NOMO-1 (cell line): Measurements from ENCODE around the gene RPS14.
"Not testable (repeated sequence)": the region's sequence is repeated elsewhere in the genome, so short reads cannot be mapped to it uniquely, and the experiment has no call there.

ENCODE experiments used
- DNase-seq, 2 experiments: peaks; one replicate each; lab custom pipeline; 2025; ENCODE audit not compliant: unreplicated experiment in 2 of 2; lab: John Stamatoyannopoulos, UW

The RPS14 gene

DNA sequence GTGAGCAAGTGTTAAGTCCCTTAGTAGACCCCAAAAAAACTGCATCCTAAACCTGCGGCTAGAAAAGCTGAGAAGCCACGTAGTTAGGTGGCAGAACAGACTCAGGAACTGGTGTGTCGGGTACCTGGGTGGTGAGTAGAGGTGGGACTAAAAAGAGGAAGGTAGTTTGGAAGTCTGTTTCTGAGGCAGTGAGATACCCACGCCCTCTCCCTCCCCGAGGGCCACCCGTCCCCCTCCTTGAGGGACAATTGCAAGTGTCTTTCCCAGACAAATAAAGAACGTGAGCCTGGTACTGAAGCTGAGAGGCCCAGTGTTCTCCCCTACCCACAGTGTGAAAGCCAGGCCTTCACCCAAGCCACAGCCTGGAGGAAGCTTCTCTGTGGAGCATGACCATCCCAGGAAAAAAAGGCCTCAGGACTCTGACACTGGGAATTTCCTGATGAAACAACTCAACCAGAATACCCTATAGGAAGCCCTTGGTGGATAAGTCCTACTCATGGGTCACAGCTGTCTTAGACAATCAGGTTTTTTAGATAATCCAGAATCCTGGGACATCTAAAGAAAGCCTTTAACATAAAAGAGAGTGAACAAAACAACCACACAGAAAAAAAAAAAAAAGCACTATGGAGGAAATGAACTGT is 29.8 kb downstream of the RPS14 start:
- DNase-seq: peak; percentile 29 to 54

DNA sequence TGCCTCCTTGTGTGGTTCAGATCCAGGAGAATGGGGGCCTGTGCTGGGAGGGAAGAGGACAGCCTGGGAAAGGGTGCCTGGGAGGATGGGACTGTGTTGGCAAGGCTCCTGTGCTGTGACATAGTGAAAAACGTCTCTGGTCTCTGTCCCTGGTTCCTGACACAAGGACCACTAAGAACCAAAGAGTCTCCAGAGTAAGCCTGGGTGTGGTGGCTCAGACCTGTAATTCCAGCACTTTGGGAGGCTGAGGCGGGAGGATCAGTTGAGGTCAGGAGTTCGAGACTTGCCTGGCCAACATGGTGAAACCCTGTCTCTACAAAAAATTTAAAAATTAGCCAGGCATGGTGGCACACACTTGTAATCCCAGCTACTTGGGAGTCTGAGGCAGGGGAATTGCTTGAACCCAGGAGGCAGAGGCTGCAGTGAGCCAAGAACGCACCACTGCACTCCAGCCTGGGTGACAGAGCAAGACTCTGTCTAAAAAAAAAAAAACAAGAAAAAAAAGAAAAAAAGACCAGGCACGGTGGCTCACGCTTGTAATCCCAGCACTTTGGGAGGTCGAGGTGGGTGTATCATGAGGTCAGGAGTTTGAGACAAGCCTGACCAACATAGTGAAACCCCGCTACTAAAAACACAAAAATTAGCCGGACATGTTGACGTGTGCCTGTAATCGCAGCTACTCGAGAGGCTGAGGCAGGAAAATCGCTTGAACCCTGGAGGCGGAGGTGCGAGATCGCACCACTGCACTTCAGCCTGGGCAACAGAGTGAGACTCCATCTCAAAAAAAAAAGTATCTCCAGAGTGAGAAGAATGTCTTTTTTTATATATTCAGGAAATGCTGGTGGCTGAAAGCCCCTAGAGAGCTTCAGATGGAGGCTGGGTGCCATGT is 35.4 kb downstream of the RPS14 start:
- DNase-seq: not testable (repeated sequence)

DNA sequence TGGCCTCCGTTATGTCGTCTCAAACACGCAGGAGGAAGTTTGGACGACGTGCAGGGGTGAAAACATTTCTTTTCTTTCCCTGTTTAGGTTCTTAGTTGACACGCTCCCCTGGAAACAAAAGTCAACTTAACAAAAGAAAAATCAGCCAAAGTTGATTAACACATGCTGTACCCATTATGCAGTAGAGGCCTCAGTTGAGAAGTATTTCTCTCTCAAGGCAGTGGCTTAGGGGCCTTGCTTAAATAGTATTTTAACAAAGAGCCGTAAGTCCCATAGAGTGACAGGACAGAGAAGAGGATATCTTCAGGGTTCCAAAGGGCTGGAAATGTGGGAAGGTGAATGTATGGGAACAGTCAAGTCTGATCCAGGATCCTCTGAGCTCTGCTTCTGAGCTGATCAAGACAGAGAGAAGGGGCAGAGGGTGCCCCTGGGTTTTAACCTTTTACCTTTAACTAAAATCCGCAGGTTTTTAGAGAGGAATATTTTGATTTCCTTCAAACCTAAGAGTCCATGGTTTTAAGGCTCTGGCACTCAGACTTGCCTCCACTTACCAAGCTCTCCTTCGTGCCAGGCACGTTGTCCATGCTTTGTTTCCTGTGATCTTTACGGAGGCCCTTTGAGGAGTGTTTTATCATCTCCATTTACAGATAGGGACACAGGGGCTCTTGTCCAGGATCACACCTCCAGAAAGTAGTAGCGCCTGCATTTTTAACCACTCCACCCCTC is 36.2 kb downstream of the RPS14 start:
- no peak for DNase-seq

DNA sequence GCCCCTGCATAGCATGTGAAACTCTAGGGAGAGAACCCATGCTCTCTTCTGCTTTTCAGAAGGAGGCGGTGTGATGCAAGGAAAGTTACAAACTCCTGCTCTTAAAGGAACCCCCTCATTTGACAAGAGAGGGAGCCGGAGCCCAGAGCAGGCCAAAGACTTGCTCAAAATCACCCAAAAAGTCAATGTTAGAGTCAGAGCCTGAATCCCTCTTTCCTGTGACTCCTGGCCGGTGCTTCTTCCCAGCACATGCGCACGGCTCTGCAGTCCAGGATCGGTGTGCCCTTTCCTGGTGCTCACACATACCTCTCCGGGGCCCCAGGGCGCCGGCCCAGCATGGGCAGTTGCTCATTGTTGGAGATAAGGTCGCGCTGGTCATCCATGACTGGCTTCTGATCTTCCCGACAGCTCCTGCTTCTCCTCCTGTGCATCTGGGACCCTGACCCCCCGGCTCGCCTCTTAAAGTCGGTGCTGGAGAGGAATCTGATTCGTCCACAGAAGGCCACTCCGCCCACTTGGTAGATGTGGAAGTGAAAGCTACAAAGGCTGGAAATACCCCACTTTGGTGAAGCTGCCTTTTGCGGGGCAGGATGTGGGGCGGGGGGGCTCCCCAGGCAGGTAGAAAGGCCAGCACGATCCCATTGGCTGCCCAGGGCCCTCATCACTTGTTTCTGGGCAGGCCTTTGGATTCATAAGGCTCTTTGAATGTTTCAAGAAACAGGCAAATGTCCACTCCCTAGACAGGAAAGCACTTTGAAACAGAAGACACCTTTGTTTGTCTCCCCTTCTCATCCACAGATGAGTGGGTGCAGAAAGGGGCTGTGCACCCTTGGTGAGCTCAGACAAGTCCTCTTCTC is 37.0 kb downstream of the RPS14 start, which contains the start of gene CD74:
Gene CD74 (minus strand): TSS at position 592 of the 857 bp plus-strand sequence. CDS start 161 bp downstream, at position 431.
- peak; percentile 93 to 97 for DNase-seq

DNA sequence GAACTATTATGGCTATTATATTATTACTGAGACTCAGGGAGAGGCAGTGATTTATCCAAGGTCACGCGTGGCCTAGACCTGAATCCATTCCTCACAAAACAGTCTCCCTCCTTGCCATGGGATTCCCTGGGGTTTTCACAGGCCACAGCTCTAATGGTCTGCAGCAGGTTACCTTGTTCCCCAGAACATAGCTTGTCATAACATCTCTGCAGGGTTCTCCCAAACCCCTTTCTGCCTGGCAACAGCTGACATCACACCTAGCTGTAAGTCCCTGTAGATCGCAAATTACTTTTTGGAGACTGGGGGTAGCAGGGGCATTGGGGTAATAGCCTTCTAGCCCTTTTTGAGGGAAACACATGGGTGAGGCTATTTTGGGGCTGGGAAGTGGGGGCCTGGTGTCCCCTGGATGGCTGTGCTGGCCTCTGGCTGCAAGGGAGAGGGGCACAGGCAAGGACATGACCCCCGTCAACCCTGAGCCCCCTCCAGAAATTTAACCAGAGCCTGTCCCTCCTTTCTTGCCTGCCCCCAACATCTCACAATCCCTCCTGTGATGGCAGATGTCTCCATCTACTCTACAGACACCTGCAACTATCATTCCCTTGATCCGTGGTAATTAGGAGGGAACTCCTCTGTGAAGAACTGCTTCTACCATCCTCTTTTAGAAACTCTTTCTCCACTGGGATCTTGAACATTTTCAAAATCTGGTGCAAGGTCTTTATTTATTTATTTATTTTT is 38.1 kb downstream of the RPS14 start:
- DNase-seq: peak; percentile 71 to 74

DNA sequence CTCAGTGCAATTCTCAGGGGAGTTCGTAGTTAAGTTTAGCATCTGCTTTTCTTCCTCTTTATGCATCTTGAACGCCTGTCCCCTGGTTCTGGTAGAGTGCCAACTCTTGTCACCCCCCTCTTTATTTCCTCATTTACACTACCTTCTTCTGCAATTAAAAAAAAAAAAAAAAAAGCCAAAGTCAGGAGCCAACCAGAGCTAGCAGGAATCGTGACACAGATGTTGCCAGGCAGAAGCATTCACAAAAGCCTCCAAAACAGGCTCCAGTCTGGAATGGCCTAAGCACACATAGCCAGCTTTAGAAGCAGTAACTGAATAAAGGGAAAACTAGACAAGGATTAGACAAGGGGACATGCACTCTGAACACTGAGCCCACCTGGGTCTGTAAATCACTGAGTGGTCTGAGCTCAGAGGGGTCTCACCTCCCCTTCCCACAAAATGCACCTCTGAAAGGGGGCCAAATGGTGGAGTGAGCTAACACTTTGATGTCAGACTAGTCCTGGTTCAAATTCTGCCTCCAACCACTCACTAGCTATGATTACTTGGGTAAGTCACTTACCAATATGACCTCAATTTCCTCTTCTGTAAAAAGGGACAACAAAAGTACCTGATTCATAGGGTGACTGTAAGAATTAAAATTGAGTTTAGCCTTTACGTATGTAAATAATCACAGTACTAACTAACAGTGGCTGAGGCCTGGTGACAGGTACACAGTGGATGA is 38.9 kb downstream of the RPS14 start:
- DNase-seq: peak; percentile 89 to 95

DNA sequence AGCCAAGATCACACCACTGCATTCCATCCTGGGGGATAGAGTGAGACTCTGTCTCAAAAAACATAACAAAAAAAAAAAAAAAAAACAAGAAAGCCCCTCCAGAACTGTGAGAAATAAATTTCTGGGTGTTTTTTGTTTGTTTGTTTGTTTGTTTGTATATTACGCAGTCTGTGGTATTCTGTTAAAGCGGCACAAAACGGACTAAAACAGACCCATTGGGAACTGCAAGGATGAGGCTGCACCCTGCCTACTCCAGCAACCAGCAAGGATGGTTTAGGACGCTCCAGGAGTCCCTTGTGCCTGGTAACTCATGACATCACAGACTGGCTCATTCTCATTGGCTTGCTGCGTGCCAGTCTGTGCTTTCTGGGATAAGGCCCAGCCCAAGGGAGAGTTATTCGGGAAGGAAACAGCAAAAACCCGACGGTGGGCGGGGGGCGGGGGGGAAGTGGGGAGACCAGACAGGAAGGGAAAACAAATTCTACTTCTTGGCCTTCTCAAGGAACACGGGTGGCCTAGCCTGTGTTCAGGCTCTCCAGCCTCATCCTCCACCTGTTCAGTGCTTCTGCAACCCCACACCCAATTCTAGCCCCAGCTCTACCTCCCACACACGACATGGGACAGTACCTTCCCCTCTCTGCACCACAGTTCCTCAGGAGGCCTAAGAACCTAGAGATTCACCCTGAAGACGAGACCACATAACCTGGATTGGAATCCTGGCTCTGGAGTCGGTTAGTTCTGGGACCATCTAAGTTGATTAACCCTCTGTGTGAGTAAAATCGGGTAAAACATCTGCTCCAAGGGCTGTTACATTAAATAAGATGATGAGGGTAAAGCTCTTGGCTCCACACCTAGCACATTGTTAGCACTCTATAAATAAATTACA is 39.7 kb downstream of the RPS14 start:
- peak; percentile 76 to 80 for DNase-seq

DNA sequence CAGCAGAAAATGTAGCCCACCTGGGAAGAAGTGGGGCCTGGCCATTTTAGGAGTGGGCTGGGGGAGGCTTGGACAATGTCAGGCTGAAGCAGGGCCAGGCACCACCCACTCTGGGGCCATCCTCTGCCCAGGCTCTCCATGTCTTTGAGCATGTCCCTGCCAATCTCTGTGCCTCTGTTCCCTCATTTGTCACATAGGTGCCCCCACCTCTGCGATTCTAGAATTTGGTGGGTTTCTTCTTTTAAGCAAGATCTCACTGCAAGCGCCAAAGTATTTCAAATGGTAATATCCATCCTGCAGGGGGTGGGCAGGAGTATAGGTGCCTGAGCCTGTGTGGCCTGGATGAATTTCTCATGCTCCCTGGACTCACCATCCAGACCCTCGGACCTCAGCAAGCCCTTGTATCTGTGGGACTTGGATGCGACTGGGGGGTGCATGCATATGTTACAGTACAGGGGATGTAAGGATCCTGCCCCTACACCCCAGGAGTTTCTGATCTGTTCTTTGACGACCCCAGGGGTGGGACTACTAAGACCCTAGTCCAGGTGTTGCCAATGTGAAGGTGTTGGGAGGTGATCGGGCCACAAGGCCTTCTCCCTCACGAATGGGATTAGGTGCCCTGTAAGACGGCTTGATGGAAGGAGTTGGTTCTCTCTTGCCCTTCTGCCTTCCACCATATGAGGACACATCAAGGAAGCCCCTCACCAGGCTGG is 41.2 kb downstream of the RPS14 start:
- no peak for DNase-seq

DNA sequence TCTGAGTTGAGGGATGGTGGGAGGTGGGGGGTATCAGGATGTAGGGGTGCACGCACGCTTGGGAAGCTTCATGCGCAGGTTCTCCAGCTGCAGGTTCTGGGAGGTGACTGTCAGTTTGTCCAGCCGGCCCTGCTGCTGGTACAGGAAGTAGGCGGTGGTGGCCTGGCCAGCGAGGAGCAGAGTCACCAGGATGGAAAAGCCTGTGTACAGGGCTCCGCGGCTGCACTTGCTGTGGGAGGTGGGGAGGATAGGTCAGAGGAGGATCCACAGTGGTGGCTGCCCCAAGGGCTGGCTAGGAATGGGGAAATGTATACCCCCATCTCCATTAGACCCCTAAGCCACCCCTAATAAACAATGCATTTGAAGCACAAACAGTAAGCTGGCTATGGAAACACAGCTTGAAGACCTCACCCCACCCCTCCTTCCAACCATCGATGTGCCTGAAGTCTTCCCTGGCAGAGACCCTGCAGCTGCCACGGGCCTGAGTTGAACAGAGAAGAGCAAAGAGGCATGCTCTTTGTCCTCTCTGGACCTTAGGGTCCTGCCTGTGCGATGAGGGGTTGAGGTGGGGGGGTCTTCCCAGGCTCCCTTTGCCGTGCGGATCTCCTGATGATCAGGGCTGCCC is 42.3 kb downstream of the RPS14 start:
- no peak for DNase-seq

DNA sequence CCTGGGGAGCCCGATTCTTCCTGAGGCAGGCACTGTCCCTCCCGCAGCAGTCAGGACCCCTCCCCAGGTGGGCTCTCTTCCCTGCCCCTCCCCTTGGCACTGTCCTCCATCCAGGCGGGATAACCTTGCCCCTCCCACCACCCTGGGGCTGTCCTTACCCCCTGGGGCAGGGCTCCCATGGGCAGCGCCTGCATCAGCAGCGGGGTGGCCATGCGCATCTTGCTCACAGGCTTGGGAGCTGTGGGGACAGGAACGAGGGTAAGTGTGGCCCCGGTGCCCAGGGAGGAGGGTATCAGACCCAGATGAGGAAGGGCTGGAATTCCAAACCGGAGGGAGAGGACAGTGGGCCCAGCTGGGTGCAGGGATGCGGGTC is 42.8 kb downstream of the RPS14 start:
- DNase-seq: no peak

DNA sequence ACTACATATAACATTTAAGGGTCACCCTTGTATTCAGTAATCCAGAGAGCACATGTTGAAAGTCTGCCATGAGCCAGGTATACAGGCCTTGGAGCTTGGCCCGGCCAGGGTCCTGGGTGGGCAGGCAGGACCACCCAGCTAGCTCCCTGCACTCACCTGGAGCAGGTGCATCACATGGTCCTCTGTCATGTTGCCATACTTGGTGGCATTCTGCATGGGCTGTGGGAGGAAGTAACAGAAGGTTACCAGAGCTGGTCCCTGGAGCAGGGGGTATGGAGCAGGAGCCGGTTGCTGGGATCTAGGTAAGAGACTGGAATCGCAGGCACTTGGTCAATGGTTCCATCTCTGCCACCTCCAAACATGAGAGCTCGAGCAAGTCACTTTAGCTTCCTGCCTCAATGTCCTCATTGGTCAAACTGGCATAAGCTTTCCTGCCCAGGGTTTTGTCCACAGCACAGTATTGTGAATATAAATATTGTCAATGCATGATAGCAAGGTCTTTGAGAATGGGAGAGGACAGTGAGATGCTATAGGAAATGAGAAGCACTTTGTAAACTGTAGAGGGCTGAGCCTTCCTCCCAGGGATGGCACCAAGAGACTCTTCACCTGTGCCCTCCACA is 43.3 kb downstream of the RPS14 start:
- DNase-seq: no peak

DNA sequence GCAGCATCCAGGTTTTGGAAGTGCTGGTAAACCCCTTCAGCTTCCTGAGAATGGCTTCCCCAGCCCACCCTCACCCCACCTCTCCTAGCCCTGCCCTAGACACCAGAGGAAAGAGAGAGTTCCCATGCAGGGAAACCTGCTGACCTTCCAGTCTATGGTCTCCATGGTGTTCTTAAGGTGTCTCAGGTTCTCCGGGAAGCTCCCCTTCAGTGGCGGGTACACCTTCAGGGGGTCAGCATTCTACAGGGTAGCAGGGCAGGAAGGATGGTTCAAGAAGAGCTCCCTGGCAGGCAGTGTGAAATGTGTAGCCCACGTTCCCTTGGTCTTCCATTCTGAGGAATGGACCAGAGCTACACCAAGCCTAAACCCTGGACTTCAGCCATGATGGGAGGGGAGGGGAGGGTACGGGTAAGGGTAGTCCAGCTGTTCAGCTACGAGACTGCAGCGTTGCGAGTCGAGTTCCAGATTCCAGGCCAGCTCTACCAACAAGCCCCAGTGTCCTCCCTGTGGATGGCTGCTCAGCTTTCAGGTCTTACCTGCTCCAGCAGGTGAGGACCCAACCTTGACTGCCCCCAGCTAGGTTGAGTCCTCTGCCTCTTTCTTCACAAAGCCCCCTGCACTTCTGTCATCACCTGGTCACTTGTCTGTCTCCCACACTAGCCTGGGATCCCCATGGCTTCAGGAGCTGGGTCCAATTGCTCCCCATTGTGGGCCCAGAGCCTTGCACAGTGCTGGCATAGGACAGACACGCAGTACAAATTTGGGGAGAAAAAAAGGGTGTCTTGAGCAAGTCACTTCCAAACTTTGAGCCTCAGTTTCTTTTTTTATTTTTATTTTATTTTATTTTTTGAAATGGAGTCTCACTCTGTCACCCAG is 44.4 kb downstream of the RPS14 start:
- no peak for DNase-seq

DNA sequence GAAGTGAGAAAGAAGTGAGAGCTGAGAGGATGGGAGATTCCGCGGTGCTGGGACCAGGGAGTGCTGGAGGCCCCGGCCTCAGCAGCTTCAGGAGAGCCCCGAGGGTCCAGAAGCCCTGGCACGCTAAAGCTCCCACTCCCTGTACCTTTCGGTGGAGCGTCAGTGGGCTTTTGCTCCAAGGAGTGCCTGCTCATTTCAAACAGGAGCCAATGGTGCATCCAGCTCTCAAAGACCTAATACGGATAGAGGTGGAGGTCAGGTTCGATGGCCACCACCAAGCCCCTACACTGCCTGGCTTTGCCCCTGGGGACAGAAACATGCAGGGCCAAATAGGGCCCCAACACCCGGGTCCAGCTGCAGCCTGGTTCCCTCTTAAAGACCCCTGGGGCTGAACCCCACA is 45.0 kb downstream of the RPS14 start:
- no peak for DNase-seq

DNA sequence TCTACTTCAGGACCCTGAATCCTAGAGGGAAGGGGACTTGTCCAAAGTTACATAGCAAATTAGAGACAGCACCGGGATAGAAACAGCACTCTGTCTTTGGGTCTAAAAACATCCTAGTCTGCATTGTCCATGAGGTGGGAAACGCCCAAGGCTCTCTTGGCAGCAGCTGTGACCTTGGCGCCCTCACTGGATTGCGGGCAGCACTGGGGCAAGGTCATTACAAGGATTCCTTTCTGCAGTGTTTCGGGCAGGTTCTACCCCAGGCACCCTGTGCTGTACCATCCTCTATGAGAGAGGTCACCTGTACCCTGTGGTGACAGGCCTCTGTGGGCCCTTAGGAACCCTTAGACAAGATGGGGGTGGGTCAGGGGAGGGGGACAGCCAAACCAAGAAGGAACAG is 45.4 kb downstream of the RPS14 start:
- no peak for DNase-seq

DNA sequence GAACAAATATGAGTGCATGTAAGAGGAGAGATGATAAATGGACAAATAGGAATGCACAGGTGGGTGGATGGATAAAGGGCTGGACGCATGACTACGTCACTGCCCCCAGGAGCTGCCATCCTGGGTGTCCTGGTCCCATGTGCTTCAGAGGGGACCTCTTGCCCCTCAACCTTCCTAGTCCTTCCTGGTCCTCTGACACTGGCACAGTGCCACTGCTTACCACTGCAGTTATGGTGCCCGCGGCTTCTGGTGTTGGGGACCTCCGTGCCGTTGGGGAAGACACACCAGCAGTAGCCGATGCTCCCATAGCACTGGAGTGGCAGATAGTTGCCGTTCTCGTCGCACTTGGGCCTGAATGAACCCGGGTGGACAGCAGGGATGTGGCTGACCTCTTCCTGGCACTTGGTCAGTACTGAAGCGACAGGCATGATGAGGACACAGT is 46.6 kb downstream of the RPS14 start:
- no peak for DNase-seq
